Testis (tissue), 2 donors: ENCODE results near the gene VCX.

Experiments
- CTCF ChIP-seq, 3 experiments: fragments of 450-650 bp in 2 of 3; fragments of 200-600 bp in 1 of 3; sonication (generic) in 1 of 3; IDR thresholded peaks; one replicate each; pipeline ENCODE4 v1.5.1; 2016 to 2019; ENCODE audit warnings: antibody characterized with exemption in 3 of 3, mild to moderate bottlenecking in 2 of 3, moderate library complexity in 1 of 3
- POLR2A ChIP-seq: fragments of 450-650 bp; IDR thresholded peaks from one replicate; pipeline ENCODE4 v1.6.1; 2017; ENCODE audit warnings: antibody characterized with exemption, mild to moderate bottlenecking, moderate library complexity

GRCh38 chrX:7798327-7798726 is 44.6 kb upstream of the VCX start:
- TF ChIP-seq POLR2A = no peak
- TF ChIP-seq CTCF (IDR thresholded peaks at IDR 0.05) = no peak
